ENCODE results near the gene TNFAIP8. TPM values are rescaled to one million over a fixed set of nuclear protein-coding genes. Genes with fewer than 3 reads are reported as not detected.

The TNFAIP8 gene
- total RNA-seq, 1 donor from 2014 or later = 115 TPM

GRCh38 chr5:119344231-119344630 is 11.6 kb upstream of the TNFAIP8 start:
- intact Hi-C loops (cut with micrococcal nuclease) = loop anchor here (5.0 kb wide), 1 partner anchor 322 kb away; no protein-coding TSS in a partner anchor

- intact Hi-C loops (cut with micrococcal nuclease) = loop anchor here (1.0 kb wide), 1 partner anchor 8 kb away; no protein-coding TSS in a partner anchor
These were observed 10.0 kb upstream of the TNFAIP8 start for GRCh38 chr5:119345861-119346260.

- intact Hi-C loops (cut with micrococcal nuclease) = loop anchor here (1.0 kb wide), 1 partner anchor 8 kb away; no protein-coding TSS in a partner anchor
These were observed 9.4 kb upstream of the TNFAIP8 start for GRCh38 chr5:119346394-119346793.

GRCh38 chr5:119347574-119347973 is 8.2 kb upstream of the TNFAIP8 start:
- intact Hi-C loops (cut with micrococcal nuclease) = no loop called here

GRCh38 chr5:119347991-119348390 is 7.8 kb upstream of the TNFAIP8 start:
- intact Hi-C loops (cut with micrococcal nuclease) = no loop called here

GRCh38 chr5:119353213-119353612 is 2.6 kb upstream of the TNFAIP8 start:
- intact Hi-C loops (cut with micrococcal nuclease) = loop anchor here (1.0 kb wide), 1 partner anchor 12 kb away; no protein-coding TSS in a partner anchor

GRCh38 chr5:119353686-119354366 is 2.0 kb upstream of the TNFAIP8 start:
- intact Hi-C loops (cut with micrococcal nuclease) = loop anchor here (1.0 kb wide), 2 partner anchors 8 to 13 kb away; no protein-coding TSS in a partner anchor

- intact Hi-C loops (cut with micrococcal nuclease) = loop anchor here (1.0 to 5.0 kb wide), 4 partner anchors 8 to 367 kb away; partner anchors contain the start of gene DTWD2
These were observed 1.1 kb upstream of the TNFAIP8 start for GRCh38 chr5:119354537-119355243.

- intact Hi-C loops (cut with micrococcal nuclease) = loop anchor here (1.0 to 5.0 kb wide), 3 partner anchors 41 to 368 kb away; partner anchors contain the start of gene DTWD2
These were observed 578 bp upstream of the TNFAIP8 start for GRCh38 chr5:119355244-119355638.

GRCh38 chr5:119356612-119357188 is 881 bp downstream of the TNFAIP8 start:
- intact Hi-C loops (cut with micrococcal nuclease) = loop anchor here (1.0 to 5.0 kb wide), 5 partner anchors 11 to 369 kb away; partner anchors contain the start of gene DTWD2

- intact Hi-C loops (cut with micrococcal nuclease) = loop anchor here (5.0 kb wide), 1 partner anchor 370 kb away; the partner anchor contains the start of gene DTWD2
These were observed 1.5 kb downstream of the TNFAIP8 start for GRCh38 chr5:119357270-119357669.

GRCh38 chr5:119357808-119358529 is 2.1 kb downstream of the TNFAIP8 start:
- intact Hi-C loops (cut with micrococcal nuclease) = loop anchor here (5.0 kb wide), 1 partner anchor 371 kb away; the partner anchor contains the start of gene DTWD2

GRCh38 chr5:119358530-119358900 is 2.7 kb downstream of the TNFAIP8 start:
- intact Hi-C loops (cut with micrococcal nuclease) = loop anchor here (5.0 kb wide), 1 partner anchor 371 kb away; the partner anchor contains the start of gene DTWD2

GRCh38 chr5:119358901-119359603 is 3.2 kb downstream of the TNFAIP8 start:
- intact Hi-C loops (cut with micrococcal nuclease) = loop anchor here (5.0 kb wide), 1 partner anchor 372 kb away; the partner anchor contains the start of gene DTWD2

- intact Hi-C loops (cut with micrococcal nuclease) = loop anchor here (5.0 kb wide), 1 partner anchor 373 kb away; the partner anchor contains the start of gene DTWD2
These were observed 4.1 kb downstream of the TNFAIP8 start for GRCh38 chr5:119359737-119360413.

- intact Hi-C loops (cut with micrococcal nuclease) = no loop called here
These were observed 5.2 kb downstream of the TNFAIP8 start for GRCh38 chr5:119360905-119361593.

GRCh38 chr5:119361594-119362125 is 5.8 kb downstream of the TNFAIP8 start:
- intact Hi-C loops (cut with micrococcal nuclease) = no loop called here

GRCh38 chr5:119362714-119363113 is 6.9 kb downstream of the TNFAIP8 start:
- intact Hi-C loops (cut with micrococcal nuclease) = no loop called here

GRCh38 chr5:119363271-119363670 is 7.5 kb downstream of the TNFAIP8 start:
- intact Hi-C loops (cut with micrococcal nuclease) = no loop called here
